ENCODE results near the gene WDR33.

WDR33 gene

DNA sequence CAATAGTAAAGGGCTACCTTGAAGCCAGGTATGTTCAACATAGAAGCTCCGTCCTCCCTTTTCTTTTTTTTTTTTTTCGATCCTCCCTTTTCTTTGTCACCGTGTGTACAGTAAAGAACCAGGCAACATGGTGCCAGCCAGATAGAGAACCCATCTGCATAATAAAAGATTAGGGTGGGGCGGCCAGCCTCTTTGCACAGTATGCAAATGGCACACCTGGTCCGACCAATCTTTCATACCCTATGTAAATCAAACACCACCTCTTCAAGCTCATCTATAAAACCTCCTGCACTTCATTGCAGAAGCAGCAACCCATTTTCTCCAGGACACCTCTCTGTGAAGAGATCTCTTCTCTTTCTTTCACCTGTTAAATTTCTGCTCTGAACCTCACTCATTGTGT, 7.3 kb upstream of the WDR33 start:
- no peaks in the 10 kb centered on the region for H3K4me1 ChIP-seq (ENCODE audit: control insufficient read depth, insufficient read depth, low read length)
- ChIA-PET POLR2A (no interaction called here), CTCF (no interaction called here)
- no peaks in the 10 kb centered on the region for H3K36me3 ChIP-seq (ENCODE audit: control insufficient read depth in 2 of 2, insufficient read depth in 1 of 2, low read length in 2 of 2)
- H3K27ac ChIP-seq (ENCODE audit: extremely low read depth, low read depth, low read length) = no peak overlapping the region
- H3K4me3 ChIP-seq (ENCODE audit: low read depth, low read length) = no peak overlapping the region
- no peaks in the 10 kb centered on the region for H3K9me3 ChIP-seq (ENCODE audit: control insufficient read depth, insufficient read depth, low read depth, low read length)
- TF ChIP-seq ZNF548 (tag by site-specific recombination; IDR thresholded peaks at IDR 0.05) (no peak), ZNF37A (tag by site-specific recombination; IDR thresholded peaks at IDR 0.05) (no peak), ZNF121 (tag by site-specific recombination; IDR thresholded peaks at IDR 0.05) (no peak), ZNF184 (tag by site-specific recombination; IDR thresholded peaks at IDR 0.05) (no peak), HOXD13 (CRISPR knock-in tag; IDR thresholded peaks at IDR 0.05; ENCODE audit: borderline replicate concordance) (no peak), ZNF157 (tag by site-specific recombination; IDR thresholded peaks at IDR 0.05) (no peak), ZNF791 (tag by site-specific recombination; IDR thresholded peaks at IDR 0.05) (no peak), ZNF501 (tag by site-specific recombination; IDR thresholded peaks at IDR 0.05) (no peak), ZNF354C (tag by site-specific recombination; IDR thresholded peaks at IDR 0.05; ENCODE audit: borderline replicate concordance, low read depth) (no peak), YY1 (tag by site-specific recombination; IDR thresholded peaks at IDR 0.05) (no peak), ZSCAN30 (tag by site-specific recombination; IDR thresholded peaks at IDR 0.05) (no peak)
- TF ChIP-seq, protein P1, sequence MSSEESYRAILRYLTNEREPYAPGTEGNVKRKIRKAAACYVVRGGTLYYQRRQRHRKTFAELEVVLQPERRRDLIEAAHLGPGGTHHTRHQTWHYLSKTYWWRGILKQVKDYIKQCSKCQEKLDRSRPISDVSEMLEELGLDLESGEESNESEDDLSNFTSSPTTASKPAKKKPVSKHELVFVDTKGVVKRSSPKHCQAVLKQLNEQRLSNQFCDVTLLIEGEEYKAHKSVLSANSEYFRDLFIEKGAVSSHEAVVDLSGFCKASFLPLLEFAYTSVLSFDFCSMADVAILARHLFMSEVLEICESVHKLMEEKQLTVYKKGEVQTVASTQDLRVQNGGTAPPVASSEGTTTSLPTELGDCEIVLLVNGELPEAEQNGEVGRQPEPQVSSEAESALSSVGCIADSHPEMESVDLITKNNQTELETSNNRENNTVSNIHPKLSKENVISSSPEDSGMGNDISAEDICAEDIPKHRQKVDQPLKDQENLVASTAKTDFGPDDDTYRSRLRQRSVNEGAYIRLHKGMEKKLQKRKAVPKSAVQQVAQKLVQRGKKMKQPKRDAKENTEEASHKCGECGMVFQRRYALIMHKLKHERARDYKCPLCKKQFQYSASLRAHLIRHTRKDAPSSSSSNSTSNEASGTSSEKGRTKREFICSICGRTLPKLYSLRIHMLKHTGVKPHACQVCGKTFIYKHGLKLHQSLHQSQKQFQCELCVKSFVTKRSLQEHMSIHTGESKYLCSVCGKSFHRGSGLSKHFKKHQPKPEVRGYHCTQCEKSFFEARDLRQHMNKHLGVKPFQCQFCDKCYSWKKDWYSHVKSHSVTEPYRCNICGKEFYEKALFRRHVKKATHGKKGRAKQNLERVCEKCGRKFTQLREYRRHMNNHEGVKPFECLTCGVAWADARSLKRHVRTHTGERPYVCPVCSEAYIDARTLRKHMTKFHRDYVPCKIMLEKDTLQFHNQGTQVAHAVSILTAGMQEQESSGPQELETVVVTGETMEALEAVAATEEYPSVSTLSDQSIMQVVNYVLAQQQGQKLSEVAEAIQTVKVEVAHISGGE (tag by site-specific recombination; conservative IDR thresholded peaks at IDR 0.05; ENCODE audit: low read depth) = no peak

DNA sequence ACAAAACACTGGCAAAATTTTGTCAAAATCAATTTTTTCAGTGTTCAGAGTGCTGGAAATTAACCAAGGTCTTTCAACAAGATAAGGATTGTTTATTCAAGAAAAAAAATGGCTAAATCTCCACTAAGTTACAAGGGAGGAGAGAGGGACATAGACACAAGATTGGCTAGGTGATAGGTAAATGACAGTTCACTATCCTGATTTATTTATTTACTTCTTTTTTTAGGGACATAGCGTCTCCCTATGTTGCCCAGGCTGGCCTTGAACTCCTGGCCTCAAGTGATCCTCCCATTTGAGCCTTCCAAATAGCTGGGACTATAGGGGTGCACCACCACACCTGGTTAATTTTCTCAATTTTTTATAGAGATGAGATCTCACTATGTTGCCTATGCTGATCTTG, 3.7 kb upstream of the WDR33 start:
- no peaks in the 10 kb centered on the region for H3K9me3 ChIP-seq (ENCODE audit: control insufficient read depth, insufficient read depth, low read depth, low read length)
- H3K4me1 ChIP-seq (ENCODE audit: control insufficient read depth, insufficient read depth, low read length) = no peaks in the 10 kb centered on the region
- no peak overlapping the region for H3K27ac ChIP-seq (ENCODE audit: extremely low read depth, low read depth, low read length)
- CTCF ChIA-PET = no interaction called here
- POLR2A ChIA-PET = no interaction called here
- no peak overlapping the region for H3K4me3 ChIP-seq (ENCODE audit: low read depth, low read length)
- no peaks in the 10 kb centered on the region for H3K36me3 ChIP-seq (ENCODE audit: control insufficient read depth in 2 of 2, insufficient read depth in 1 of 2, low read length in 2 of 2)
- TF ChIP-seq ZNF670 (tag by site-specific recombination; IDR thresholded peaks at IDR 0.05; ENCODE audit: low read depth) (no peak), ZNF426 (tag by site-specific recombination; IDR thresholded peaks at IDR 0.05) (no peak), REPIN1 (tag by site-specific recombination; IDR thresholded peaks at IDR 0.05; ENCODE audit: low read depth) (no peak), ZFHX2 (tag by site-specific recombination; conservative IDR thresholded peaks at IDR 0.05) (no peak), ZNF292 (tag by site-specific recombination; IDR thresholded peaks at IDR 0.05; ENCODE audit: borderline replicate concordance, low read depth) (no peak), SP2 (tag by site-specific recombination; IDR thresholded peaks at IDR 0.05) (no peak), ZNF16 (tag by site-specific recombination; IDR thresholded peaks at IDR 0.05; ENCODE audit: low read depth) (no peak), ZNF677 (tag by site-specific recombination; IDR thresholded peaks at IDR 0.05) (no peak), GLI4 (tag by site-specific recombination; IDR thresholded peaks at IDR 0.05) (no peak), ZNF560 (tag by site-specific recombination; IDR thresholded peaks at IDR 0.05; ENCODE audit: borderline replicate concordance) (no peak)
- TF ChIP-seq, protein P2, sequence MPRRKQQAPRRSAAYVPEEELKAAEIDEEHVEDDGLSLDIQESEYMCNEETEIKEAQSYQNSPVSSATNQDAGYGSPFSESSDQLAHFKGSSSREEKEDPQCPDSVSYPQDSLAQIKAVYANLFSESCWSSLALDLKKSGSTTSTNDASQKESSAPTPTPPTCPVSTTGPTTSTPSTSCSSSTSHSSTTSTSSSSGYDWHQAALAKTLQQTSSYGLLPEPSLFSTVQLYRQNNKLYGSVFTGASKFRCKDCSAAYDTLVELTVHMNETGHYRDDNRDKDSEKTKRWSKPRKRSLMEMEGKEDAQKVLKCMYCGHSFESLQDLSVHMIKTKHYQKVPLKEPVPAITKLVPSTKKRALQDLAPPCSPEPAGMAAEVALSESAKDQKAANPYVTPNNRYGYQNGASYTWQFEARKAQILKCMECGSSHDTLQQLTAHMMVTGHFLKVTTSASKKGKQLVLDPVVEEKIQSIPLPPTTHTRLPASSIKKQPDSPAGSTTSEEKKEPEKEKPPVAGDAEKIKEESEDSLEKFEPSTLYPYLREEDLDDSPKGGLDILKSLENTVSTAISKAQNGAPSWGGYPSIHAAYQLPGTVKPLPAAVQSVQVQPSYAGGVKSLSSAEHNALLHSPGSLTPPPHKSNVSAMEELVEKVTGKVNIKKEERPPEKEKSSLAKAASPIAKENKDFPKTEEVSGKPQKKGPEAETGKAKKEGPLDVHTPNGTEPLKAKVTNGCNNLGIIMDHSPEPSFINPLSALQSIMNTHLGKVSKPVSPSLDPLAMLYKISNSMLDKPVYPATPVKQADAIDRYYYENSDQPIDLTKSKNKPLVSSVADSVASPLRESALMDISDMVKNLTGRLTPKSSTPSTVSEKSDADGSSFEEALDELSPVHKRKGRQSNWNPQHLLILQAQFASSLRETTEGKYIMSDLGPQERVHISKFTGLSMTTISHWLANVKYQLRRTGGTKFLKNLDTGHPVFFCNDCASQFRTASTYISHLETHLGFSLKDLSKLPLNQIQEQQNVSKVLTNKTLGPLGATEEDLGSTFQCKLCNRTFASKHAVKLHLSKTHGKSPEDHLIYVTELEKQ (tag by site-specific recombination; IDR thresholded peaks at IDR 0.05; ENCODE audit: borderline replicate concordance) = no peak
- TF ChIP-seq, protein P3, sequence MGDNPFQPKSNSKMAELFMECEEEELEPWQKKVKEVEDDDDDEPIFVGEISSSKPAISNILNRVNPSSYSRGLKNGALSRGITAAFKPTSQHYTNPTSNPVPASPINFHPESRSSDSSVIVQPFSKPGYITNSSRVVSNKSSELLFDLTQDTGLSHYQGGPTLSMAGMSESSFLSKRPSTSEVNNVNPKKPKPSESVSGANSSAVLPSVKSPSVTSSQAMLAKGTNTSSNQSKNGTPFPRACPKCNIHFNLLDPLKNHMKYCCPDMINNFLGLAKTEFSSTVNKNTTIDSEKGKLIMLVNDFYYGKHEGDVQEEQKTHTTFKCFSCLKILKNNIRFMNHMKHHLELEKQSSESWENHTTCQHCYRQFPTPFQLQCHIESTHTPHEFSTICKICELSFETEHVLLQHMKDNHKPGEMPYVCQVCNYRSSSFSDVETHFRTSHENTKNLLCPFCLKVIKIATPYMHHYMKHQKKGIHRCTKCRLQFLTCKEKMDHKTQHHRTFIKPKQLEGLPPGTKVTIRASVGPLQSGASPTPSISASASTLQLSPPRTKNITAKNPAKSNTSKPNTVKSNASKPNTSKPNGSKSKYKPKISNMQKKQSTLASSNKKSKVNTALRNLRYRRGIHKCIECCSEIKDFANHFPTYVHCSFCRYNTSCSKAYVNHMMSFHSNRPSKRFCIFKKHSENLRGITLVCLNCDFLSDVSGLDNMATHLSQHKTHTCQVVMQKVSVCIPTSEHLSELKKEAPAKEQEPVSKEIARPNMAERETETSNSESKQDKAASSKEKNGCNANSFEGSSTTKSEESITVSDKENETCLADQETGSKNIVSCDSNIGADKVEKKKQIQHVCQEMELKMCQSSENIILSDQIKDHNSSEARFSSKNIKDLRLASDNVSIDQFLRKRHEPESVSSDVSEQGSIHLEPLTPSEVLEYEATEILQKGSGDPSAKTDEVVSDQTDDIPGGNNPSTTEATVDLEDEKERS (tag by site-specific recombination; IDR thresholded peaks at IDR 0.05) = no peak

Data from HEK293 (cell line).